DMS53 (cell line): ENCODE measurements around the gene CACNA1E.

Experiments
- DNase-seq: peaks from one replicate; lab custom pipeline; 2025; lab: John Stamatoyannopoulos, UW

Gene CACNA1E

DNA sequence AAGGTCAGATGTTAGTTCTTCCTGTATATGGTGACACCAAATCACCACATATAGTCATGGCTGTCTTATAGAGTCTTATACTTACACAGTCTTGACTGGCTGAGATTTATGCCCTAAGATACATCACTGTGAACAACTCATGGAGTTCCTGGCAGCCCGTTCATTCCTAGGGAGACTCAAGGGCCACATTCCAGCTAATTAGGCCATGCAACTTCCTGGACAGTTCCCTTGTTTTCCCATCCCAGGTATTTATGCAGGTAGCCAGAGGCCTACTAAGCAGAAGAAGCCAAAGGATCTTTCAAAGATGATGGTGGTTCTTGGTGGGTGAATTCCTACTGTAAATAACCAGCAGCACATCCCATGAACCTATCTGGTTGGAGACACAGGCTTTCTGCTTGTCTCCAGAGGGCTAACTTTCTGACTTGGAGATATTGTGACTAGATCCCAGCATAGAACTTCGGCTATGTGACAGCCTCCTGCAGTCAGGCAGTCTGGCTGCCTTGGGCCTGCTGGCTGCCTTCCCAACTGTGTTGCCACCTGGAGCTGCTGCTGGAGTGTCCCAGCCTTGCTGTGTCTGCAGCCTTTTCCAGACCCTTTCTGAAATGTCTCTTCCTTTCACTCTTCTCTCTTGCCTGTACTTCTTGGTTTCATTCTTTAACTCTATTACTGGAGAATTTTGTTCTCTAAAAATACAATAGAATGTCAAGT, 283.8 kb downstream of the CACNA1E start:
- DNase-seq, result no peak

DNA sequence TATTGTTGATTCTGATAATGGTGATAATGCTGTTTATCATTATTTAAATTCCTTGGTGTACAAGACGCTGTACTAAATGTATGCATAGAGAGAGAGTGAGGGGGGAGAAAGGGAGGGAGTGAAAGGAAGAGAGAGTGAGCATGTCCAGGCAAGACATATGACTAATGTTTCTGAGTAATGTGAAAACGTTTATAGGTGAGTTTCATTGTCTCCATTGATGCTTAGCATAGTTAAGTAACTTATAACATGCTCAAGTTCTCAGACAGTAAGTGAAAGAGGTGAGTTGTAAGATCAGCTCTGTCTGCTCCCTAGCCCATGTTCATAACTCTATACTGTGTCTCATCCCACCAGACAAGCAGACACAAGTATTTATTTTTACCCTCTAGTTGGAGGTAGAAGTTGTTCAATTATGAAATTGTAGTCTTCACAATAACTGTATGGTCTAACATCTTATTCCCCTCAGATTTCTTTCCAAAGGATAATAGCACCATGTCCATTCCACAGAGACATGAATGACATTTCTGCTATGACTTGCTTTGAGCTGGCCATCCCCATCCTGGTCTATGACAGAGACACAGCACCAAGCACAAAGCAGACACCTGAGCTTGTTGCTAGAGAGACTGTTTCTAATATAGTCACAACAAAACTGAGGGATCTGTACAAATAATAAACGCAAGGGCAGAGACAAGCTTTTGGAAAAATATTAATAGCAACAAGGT, 285.1 kb downstream of the CACNA1E start:
- DNase-seq, result no peak

DNA sequence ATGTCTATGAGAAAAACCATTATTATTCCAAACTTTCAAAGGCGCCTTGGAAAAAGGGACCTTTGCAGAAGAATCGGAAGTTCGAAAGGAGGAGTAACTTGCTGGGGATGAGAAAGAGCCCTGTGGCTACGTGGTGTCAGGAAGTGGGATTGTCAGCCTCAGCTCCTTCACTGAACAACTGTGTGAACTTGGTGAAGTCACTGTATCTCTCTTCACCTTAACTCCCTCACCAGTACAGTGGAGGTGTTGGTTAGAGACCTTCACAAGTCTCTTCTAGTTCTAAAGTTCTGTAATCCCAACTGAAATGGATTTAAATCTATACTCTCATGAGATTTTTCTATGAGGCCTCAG, 285.6 kb downstream of the CACNA1E start:
- no peak for DNase-seq

DNA sequence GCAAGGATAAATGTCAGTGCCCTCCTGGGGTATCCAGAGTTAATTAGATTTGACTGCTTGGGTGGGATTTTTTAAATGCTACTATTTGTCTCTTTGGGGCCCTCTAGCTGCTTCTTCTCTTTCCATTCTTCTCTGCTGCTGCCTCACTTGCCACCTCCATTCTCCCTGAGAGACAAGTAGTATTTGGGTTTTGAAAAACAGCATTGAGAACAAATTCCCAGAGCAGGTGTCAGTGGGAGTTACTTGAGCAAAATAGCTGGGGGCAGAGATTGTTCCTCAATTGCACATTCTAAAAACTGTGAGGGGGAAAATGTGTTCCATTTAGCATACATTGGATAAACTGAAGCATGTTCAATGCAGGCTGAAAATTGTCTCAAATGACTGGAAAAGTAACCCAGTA, 286.5 kb downstream of the CACNA1E start:
- DNase-seq, result no peak

DNA sequence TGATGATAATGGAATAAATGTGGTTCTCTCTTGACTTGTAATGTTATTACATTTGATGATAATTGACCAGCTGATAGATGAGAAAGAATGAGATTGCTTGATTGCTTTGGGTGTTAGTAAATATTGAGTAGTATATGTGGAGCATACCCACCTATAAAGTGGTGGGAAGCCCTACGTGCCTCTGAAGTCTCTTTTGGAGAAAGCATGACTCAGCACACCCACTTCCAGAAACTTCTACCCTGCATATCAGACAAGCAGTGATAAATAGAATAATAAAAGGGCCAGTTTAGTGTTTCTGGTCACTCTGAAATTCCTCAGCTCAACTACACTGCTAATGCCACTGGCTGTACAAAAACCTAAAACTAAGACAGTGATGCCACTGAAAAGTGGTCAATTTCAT, 289.4 kb downstream of the CACNA1E start:
- DNase-seq, result no peak

DNA sequence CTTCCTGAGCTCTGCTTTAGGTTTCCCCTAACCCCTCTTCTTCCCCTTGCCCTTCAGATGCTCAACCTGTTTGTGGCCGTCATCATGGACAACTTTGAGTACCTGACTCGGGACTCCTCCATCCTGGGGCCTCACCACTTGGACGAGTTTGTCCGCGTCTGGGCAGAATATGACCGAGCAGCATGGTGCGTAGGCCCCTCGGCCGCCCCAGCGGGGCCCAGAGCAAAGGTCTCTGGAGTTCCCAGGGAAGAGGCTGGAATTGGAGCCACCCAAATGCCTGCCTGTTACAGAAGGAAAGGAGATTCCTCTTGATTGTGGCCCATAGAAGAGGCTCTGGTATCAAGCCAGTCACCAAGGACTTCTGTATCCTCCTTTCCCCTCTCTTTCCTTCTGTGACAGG, 292.7 kb downstream of the CACNA1E start:
- no peak for DNase-seq

DNA sequence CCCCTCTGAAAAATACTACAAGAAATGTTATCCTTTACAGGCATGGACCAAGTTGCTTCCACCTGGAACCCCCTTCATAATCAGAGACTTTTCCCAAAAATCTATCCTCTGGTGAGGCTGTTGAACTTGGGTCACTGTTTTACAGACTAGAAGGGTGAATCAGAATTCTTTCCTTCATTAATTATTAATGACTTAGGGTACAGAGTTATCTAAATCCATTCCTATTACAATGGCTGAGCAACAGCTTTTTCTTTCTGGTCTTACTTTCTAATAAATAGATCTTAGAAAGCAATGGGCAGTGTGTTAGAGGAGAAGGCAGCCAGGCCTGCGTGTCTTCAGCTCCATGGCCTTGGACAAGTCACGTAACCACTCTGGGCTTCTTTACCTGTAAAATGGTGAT, 294.0 kb downstream of the CACNA1E start:
- no peak for DNase-seq

DNA sequence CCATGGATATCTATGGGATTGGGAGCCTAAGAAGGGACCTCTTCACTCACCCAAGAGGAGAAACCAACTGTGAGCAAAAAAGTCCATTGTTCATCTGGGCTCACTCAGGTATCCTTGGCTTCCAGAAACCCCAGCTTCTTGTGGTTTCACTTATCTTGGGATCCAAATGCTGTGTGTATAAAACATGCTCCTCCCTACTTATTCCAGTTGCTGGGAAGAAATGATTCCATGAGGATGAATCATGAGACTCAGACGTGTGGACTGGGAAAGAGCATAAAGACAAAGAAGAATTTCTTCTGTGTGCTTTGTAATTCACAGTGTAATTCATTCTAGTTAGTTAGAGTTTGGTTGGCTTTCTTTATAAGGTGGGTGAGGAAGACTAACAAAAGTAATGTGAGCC, 294.5 kb downstream of the CACNA1E start:
- no peak for DNase-seq

DNA sequence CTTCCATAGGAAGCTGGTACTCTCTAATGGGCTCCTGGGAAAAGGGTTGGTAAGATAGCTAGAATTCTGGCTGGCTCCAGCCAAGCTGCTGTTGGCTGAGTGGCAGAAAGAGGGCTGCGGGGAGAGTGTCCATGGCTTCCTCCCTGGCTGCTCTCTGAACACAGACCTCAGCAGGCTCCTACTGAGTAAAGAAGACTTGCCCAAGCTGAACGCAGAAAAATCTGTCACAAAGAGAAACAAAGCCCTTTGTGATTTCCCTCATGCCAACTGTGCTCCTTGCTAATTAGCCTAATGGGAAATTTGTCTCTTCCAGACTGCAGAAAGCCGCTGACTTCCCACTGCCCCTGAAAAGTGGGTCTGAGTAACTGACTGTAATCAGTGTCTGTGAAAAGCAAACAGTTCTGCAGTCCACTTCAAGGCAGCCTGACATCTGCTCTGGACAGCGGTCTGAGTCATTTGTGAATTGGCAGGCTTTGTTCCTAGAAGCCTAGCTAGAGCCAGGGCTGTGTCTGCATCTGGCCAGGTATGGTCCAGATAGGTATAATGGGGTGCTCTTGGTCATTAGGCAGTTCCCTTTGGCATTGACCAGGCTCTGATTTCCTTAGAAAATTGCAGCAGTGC, 295.4 kb downstream of the CACNA1E start:
- DNase-seq, result peak; percentile 93

DNA sequence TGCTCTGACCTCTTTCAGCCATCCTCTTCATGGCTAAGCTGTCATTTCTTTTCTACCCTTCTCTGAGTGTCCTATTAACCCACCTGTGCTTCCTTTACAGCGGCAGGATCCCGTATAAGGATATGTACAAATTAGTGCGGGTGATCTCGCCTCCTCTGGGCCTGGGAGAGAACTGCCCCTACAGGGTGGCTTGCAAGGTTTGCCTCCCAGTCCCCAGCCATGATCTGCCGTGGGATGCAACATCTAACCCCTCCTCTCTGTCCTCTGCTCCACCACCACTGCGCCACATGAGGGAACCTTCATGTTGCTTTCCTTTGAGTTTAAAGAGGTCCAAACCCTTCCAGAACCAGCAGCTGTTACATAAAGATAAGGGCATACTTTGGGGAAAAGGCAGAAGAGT, 296.0 kb downstream of the CACNA1E start:
- peak; percentile 70 for DNase-seq

DNA sequence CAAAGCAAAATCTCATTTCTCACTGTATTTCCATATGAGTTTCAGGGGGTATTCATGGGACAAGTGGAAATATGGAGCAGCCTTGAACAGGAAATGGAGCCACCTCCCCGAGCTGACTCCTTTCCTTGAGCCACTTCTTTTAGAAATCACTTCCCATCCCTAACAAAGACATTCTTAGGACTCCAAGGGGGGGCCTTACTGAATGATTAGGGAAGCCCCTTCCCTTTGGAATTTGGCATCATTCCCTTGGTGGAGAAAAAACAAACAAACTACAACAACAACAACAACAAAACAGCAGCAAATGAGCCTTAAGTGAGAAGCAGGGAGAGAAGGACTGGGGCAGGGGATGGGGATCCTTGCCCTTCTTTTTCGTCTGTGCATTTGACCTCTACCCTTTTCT, 299.9 kb downstream of the CACNA1E start:
- no peak for DNase-seq

DNA sequence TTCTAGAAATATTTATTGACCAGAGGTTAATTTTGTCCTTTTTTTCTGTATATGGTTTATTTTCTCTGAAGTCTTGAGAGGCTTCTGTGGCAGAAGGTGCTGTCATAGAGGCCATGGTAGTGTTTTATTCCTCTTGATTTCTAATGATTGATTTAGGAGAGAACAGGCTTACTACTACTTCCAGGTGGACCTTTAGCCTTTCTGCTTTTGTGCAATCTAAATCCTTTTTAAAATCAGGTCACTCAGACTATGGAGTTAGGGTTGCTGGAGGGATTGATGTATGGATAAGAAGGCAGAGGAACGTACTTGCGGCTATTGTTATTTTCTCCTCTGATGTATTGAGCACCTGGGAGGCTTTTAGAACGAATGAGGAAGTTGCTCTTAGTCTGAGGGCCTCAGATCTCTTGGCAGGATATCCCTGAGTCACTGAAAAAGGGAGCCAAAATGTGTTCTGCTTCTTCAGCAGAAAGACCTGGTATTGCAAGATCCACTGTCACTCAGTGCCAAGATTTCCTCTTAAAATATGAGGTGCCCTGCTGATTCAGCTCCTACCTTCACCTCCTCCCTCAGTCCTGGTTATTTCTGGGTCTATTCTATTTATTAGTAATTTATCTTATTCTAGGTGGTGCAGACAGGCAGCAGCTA, 300.8 kb downstream of the CACNA1E start:
- no peak for DNase-seq

DNA sequence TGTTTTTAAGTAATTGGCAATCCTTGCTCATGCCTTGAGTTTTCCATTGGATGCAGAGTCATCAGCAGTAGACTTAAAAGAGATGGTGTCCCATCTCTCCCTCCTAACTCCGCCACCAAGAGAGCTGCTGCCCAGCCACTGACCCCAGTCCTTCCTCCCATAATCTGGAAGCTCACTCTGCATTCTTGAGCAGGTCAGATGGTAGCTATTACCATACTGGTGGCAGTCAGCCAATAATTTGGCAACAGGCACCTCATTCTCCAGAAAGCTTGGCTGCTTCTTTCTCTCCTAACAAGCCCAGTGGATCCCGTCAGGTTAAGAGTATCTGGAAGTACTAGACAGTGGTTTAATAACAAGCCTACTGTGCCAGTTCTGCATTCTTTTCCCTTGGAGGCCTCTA, 306.1 kb downstream of the CACNA1E start:
- no peak for DNase-seq

DNA sequence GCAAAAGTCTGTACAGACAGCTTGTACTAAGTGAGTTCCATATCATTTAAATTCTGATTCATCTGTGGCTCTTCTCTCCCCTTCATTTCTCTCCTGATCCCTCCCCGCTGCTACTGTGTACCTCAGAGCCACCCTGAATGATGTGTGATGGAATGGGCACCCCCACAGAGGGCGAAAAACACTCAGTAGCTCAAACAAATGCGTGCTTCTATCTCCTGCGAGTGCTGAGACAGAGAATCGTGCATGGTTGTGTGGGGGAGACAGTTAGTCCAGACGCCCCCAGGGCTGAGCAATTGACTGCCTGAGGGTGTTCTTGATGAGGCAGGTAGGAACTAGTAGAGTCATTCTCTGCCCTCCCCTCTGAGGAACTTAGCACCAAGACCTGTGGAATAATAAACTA, 308.4 kb downstream of the CACNA1E start:
- no peak for DNase-seq

DNA sequence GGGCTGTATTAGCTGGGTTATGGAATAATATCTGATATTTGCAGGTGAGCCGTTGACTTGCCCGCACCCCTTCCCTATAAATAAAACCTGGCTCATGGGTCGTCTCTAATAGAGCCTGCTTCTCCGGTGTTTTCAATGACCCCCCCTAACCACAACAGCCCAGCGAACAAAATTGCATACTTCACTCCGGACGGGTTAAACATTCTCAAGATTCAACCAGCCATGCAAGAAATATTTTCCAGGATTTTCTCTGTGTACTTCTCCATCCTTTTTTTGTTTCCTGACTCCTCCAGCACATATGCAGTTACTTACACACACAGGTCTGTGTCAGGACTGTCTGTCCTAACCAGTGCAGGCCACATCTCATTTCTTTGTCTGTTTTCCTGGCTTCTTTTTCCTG, 310.5 kb downstream of the CACNA1E start:
- no peak for DNase-seq

DNA sequence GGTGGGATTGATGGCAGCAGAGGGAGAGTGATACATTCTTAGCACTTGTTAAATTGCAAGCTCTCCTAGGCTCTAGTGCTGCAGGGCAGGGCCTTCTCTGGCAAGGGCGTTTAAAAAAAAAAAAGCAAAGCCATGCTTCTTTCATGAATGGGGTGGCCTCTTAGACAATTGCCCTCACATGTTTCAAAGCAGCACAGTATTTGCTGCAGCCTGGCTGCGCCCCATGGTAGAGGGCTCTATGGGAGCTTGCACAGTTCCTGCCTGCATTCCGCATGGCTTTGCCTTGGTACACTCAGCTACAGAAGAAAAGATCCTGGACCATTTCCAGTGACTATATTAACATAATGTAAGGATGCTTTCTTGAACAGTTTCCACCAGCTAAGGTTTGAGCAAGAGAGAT, 311.0 kb downstream of the CACNA1E start:
- no peak for DNase-seq

DNA sequence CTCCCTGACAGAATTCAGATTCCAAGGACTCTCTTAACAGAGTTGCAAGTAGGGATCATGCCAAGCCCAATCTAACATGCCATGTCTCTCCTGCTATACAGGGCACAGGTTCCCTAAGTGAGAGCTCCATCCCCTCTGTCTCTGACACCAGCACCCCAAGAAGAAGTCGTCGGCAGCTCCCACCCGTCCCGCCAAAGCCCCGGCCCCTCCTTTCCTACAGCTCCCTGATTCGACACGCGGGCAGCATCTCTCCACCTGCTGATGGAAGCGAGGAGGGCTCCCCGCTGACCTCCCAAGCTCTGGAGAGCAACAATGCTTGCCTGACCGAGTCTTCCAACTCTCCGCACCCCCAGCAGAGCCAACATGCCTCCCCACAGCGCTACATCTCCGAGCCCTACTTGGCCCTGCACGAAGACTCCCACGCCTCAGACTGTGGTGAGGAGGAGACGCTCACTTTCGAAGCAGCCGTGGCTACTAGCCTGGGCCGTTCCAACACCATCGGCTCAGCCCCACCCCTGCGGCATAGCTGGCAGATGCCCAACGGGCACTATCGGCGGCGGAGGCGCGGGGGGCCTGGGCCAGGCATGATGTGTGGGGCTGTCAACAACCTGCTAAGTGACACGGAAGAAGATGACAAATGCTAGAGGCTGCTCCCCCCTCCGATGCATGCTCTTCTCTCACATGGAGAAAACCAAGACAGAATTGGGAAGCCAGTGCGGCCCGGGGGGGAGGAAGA, 315.0 kb downstream of the CACNA1E start:
- DNase-seq, result no peak

DNA sequence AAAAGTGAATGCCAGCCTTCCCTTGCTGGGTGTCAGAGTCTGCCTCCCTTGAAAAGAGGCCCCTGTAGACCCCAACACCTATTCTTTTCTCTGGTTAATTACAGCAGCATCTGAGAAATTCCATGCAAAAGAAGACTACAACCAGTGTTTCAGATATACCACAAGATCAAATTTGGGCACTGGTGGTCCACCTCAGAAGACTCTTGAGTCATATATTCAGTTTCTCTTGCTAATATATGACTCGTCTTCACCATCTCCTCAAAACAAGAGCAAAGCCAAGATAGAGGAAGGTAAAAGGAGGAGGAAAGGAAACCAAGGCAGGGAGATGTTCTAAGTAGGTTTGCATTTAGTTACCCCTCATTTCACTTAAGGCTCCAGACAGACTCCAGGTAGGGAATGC, 318.3 kb downstream of the CACNA1E start:
- DNase-seq, result no peak

DNA sequence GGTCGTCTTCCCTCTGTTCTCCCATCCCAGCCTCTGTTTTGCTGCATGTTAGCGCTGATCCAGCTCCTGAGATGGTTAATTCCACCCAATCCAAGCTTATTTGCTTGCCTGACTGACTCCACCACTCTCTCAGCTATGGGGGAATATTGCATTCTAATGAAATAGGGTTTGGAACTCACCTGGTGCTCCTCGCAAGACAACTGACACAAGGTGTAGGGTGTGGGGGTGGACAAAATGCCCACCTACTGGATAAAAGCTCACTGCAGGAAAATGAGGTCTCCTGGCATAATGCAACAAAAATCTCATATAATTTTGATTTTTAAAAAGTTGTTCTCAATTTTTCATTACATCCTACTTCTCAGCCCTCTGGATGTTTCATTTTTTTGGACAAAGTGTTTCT, 319.1 kb downstream of the CACNA1E start:
- DNase-seq, result no peak

DNA sequence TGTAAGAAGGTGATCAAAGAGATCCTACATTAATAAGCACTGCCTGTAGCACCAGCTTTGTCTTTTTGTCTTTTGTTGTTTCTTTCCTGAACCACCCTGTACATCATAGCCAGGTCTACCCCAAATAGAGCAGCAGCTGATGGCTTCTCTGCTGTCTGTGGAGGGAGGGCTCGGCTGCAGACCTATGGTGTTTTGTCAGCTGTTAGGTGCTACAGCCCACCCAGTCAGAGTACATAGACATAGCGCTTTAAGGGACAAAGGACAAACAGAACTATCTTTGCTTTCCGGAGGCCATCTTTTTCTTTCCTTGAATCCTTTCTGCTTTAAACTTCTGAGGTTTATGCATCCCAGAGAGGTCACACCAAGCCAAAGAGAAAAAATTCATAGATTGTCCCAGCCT, 320.1 kb downstream of the CACNA1E start:
- no peak for DNase-seq

DNA sequence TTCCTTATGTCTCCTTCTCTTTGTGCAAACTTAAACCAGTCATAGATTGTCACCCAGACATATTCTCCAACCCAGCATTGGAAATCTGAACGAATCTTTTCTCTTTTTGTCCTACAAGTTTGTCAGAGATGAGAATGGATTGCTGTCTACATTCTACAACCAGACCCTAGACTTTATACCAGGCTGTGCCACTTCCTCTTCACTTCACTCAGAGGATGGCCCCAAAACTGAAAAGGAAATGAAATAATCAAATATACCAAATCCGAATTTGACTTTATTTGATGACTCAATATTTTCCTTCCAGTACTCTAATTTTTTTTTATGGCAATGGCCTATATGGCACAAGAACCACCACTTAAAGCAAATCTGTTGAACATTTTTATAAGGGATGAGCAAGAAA, 321.7 kb downstream of the CACNA1E start:
- no peak for DNase-seq

DNA sequence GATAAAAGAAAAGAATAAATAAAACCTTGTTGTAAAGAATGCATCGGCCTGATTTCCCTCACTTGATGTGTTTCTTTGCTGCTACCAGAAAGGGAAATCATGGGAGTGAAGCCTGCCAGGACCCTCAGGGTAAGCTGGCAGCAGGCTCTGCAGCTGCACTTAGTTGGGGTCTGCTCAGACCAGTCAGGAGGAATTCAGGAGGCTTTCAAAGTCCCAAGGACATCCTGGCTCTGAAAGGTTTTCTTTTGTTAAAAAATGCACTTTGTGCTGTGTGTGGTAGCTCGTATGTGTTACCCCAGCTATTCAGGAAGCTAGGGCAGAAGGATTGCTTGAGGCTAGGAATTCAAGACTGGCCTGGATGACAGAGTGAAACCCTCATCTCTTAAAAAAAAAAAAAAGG, 323.4 kb downstream of the CACNA1E start:
- no peak for DNase-seq
